ENCODE measurements around the gene ARID4A.

ARID4A gene

DNA sequence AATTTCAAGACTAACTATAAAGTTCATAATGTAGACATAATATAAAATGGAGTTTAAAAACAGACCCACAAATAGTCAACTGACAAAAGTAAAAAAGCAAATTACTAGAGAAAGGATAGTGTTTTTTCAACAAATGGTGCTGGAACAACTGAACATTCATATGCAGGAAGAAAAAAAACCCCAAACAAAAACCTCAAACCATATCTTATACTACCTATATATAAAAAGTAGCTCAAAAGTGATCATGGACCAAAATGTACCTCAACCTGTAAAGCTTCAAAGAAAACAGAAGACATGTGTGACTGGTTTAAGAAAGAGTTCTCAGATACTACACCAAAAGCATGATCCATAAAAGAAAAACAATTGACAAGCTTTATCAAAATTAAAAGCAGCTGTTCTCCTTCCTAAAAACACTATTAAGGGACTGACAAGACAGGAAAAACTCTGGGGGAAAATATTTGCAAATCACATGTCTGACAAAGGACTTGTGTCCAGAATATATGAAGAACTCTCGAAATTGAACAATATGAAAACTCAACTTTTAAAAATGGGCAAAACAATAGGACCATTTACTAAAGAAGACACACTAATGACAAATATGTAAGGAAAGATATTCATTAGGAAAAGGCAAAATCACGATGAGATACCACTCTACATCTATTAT is 22.7 kb upstream of the ARID4A start:
- peaks cover 19 to 57% of the 10 kb centered on the region in 2 donors for H3K36me3 ChIP-seq (ENCODE audit: control insufficient read depth in 1 of 2, insufficient read depth in 2 of 2, low read length in 2 of 2)
- no peak overlapping the region for H3K9ac ChIP-seq (ENCODE audit: low read depth in 1 of 2, low read length in 2 of 2)
- peaks cover 0 to 17% of the 10 kb centered on the region in 2 donors for H3K4me1 ChIP-seq (ENCODE audit: control insufficient read depth in 1 of 2, insufficient read depth in 2 of 2, low read length in 2 of 2)
- H3K9me3 ChIP-seq (ENCODE audit: control insufficient read depth in 1 of 2, low read length in 2 of 2): no peaks in the 10 kb centered on the region
- no peaks in the 10 kb centered on the region for H3K27me3 ChIP-seq (ENCODE audit: control insufficient read depth in 1 of 2, insufficient read depth in 2 of 2, low read length in 2 of 2)
- H3K27ac ChIP-seq (ENCODE audit: low read depth, low read length): no peak overlapping the region
- H3K4me3 ChIP-seq (ENCODE audit: low read depth in 1 of 2, low read length in 2 of 2): no peak overlapping the region

DNA sequence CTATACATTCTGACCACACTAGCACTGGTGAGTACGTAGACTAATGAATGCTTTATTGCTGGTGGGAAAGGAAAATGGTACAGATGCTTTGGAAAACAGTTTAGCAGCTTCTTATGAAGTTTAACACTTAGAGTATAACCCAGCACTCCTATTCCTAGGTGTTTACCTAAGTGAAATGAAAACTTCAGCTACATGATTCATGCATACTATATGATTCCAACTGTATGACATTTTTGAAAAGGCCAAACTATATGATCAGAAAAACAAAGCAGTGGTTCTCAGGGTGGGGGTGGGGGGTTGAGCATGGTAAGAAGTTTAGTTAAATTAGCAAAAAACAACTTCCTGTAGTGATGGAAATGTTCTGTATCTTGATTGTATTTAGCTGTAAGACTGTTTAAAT is 22.1 kb upstream of the ARID4A start:
- no peak overlapping the region for H3K27ac ChIP-seq (ENCODE audit: low read depth, low read length)

DNA sequence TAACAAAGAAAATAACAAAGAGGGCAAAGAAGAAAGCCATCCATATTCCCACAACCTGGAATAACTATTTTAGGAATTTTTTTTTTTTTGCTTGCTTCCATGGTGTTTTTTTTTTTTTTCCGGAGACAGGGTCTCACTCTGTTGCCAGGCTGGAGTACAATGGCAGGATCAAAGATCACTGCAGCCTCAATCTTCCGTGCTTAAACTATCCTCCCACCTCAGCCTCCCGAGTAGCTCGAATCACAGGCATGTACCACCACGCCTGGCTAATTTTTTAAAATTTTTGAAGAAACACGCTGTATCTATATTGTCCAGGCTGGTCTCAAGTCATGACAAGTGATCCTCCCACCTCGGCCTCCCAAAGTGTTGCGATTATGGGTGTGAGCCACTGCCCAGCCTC is 20.2 kb upstream of the ARID4A start:
- Histone ChIP-seq H3K9me3 (ENCODE audit: control insufficient read depth in 1 of 2, low read length in 2 of 2) (no peaks in the 10 kb centered on the region), H3K36me3 (ENCODE audit: control insufficient read depth in 1 of 2, insufficient read depth in 2 of 2, low read length in 2 of 2) (peaks cover 9 to 44% of the 10 kb centered on the region in 2 donors), H3K9ac (ENCODE audit: low read depth in 1 of 2, low read length in 2 of 2) (no peak overlapping the region), H3K4me1 (ENCODE audit: control insufficient read depth in 1 of 2, insufficient read depth in 2 of 2, low read length in 2 of 2) (peaks cover 12 to 24% of the 10 kb centered on the region in 2 donors), H3K27me3 (ENCODE audit: control insufficient read depth in 1 of 2, insufficient read depth in 2 of 2, low read length in 2 of 2) (no peaks in the 10 kb centered on the region), H3K4me3 (ENCODE audit: low read depth in 1 of 2, low read length in 2 of 2) (no peak overlapping the region), H3K27ac (ENCODE audit: low read depth, low read length) (no peak overlapping the region)

More for the DNA sequence above, 22.1 kb upstream of the ARID4A start:
- no peaks in the 10 kb centered on the region for H3K27me3 ChIP-seq (ENCODE audit: control insufficient read depth in 1 of 2, insufficient read depth in 2 of 2, low read length in 2 of 2)
- H3K9me3 ChIP-seq (ENCODE audit: control insufficient read depth in 1 of 2, low read length in 2 of 2): no peaks in the 10 kb centered on the region
- H3K4me1 ChIP-seq (ENCODE audit: control insufficient read depth in 1 of 2, insufficient read depth in 2 of 2, low read length in 2 of 2): peaks cover 3 to 23% of the 10 kb centered on the region in 2 donors
- no peak overlapping the region for H3K4me3 ChIP-seq (ENCODE audit: low read depth in 1 of 2, low read length in 2 of 2)
- H3K36me3 ChIP-seq (ENCODE audit: control insufficient read depth in 1 of 2, insufficient read depth in 2 of 2, low read length in 2 of 2): peaks cover 18 to 55% of the 10 kb centered on the region in 2 donors
- H3K9ac ChIP-seq (ENCODE audit: low read depth in 1 of 2, low read length in 2 of 2): no peak overlapping the region

DNA sequence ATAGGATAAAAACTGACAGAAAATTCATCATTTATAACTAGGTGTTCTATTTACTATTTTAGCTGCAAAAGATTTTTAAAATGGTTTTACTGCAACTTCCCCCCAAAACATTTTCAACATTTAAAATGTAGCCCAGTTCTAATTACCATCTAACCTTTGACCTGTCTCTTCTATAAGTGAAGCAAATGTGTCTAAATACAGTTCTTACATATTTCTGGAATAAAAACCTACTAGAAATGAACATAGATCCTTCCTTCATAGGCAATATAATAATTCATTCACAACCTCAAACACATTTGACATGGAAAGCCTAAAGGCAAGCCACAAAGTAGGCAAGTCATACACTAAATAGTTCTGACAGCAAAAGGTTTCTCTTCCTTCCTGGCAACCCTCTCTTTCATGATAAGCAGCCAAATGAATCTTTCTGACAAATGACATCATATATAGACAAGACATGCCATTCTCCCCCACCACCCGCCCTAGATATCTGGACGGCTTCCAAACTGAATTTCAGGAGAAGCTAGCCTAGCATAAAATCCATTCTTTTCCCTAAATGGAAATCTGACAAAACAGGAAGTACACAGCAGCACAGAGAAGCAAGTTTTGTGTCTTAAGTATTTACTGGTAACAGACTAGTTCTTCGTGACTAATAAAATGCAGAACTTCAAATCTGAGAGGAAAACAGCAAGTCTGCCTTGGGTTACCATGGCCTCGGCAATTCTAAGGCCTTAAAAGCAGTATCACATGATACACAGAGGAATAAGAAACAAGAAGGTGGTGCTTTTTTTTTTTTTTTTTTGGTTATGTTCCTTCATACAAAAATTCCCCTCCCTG is 17.2 kb upstream of the ARID4A start:
- H3K36me3 ChIP-seq (ENCODE audit: control insufficient read depth in 1 of 2, insufficient read depth in 2 of 2, low read length in 2 of 2): peaks cover 21 to 59% of the 10 kb centered on the region in 2 donors
- H3K27ac ChIP-seq (ENCODE audit: low read depth, low read length): peak overlapping the region; percentile 58
- no peaks in the 10 kb centered on the region for H3K9me3 ChIP-seq (ENCODE audit: control insufficient read depth in 1 of 2, low read length in 2 of 2)
- H3K9ac ChIP-seq (ENCODE audit: low read depth in 1 of 2, low read length in 2 of 2): peak overlapping the region in 1 of 2 donors; percentile 31
- no peak overlapping the region for H3K4me3 ChIP-seq (ENCODE audit: low read depth in 1 of 2, low read length in 2 of 2)
- peaks cover 12 to 35% of the 10 kb centered on the region in 2 donors for H3K4me1 ChIP-seq (ENCODE audit: control insufficient read depth in 1 of 2, insufficient read depth in 2 of 2, low read length in 2 of 2)
- H3K27me3 ChIP-seq (ENCODE audit: control insufficient read depth in 1 of 2, insufficient read depth in 2 of 2, low read length in 2 of 2): no peaks in the 10 kb centered on the region

DNA sequence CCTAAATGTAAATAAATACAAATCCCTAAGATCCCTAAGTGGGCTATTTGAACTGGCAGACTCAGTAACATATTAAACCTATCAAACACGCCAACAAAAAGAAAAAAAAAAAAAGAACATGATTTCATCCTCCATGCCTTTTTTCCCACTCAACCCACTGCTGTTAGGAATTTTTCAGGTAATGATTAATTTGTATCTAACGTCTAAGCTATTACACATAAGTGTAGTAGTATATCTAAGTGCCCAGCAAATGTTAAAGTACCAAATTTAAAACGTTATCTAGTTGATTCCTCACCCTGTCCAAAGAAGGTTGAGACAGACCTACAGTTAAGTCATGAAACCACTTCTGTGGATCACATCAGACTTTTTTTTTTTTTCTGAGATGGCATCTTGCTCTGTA is 16.4 kb upstream of the ARID4A start:
- Histone ChIP-seq H3K4me1 (ENCODE audit: control insufficient read depth in 1 of 2, insufficient read depth in 2 of 2, low read length in 2 of 2) (peaks cover 12 to 33% of the 10 kb centered on the region in 2 donors), H3K27ac (ENCODE audit: low read depth, low read length) (peak overlapping the region; percentile 58), H3K9me3 (ENCODE audit: control insufficient read depth in 1 of 2, low read length in 2 of 2) (no peaks in the 10 kb centered on the region), H3K9ac (ENCODE audit: low read depth in 1 of 2, low read length in 2 of 2) (peak overlapping the region in 1 of 2 donors; percentile 31), H3K27me3 (ENCODE audit: control insufficient read depth in 1 of 2, insufficient read depth in 2 of 2, low read length in 2 of 2) (no peaks in the 10 kb centered on the region), H3K36me3 (ENCODE audit: control insufficient read depth in 1 of 2, insufficient read depth in 2 of 2, low read length in 2 of 2) (peaks cover 21 to 60% of the 10 kb centered on the region in 2 donors), H3K4me3 (ENCODE audit: low read depth in 1 of 2, low read length in 2 of 2) (no peak overlapping the region)

DNA sequence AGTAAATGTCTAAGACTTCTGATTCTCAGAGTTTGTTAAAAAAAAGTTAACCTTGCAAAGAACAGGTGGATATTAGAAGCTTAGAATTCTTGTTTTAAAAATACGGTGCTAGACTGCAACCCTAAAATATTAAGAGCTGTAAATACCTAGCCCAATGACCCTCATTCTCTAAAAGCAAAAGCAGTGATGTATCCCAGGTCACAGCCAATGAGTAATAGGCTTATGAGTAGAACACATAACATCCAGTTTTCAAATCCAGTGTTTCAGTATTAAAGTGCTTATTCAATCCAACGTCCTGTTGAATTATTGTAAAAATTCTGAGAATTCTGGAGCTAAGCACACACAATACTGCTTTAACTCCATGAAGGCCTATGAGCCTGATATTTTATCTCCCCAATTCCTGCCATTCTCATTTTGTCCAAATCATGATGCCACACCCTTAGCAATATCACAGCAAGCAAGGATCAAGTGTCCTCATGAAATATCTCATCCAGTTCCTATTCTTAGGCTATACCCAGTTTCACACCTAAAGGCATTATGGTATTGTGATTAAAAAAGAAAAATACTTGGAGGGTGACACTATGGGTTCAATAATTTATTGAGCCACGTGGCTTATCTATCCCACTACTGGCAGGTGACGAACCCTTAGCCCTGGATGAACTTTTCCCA is 15.3 kb upstream of the ARID4A start:
- H3K4me1 ChIP-seq (ENCODE audit: control insufficient read depth in 1 of 2, insufficient read depth in 2 of 2, low read length in 2 of 2): peaks cover 12 to 33% of the 10 kb centered on the region in 2 donors

DNA sequence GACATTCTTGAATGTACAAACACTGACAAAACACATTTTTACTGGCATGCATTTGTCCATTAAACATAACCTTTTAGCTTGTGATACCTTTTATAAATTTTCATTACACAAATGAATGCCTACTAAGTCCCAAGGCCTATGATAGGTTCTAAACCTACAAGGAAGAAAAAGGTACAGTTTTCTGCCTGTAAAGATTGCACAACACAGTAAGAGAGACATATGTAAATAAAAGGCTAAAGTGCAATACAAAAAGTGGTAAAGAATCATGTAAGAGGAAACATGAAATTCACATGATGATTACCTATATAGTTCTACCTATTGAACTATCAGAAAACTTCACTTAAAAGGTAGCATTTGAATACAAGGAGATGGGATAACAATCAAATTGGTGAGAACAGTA is 14.6 kb upstream of the ARID4A start:
- peaks cover 12 to 33% of the 10 kb centered on the region in 2 donors for H3K4me1 ChIP-seq (ENCODE audit: control insufficient read depth in 1 of 2, insufficient read depth in 2 of 2, low read length in 2 of 2)
- no peak overlapping the region for H3K9ac ChIP-seq (ENCODE audit: low read depth in 1 of 2, low read length in 2 of 2)
- H3K9me3 ChIP-seq (ENCODE audit: control insufficient read depth in 1 of 2, low read length in 2 of 2): no peaks in the 10 kb centered on the region
- H3K27ac ChIP-seq (ENCODE audit: low read depth, low read length): no peak overlapping the region
- no peak overlapping the region for H3K4me3 ChIP-seq (ENCODE audit: low read depth in 1 of 2, low read length in 2 of 2)
- no peaks in the 10 kb centered on the region for H3K27me3 ChIP-seq (ENCODE audit: control insufficient read depth in 1 of 2, insufficient read depth in 2 of 2, low read length in 2 of 2)
- peaks cover 21 to 61% of the 10 kb centered on the region in 2 donors for H3K36me3 ChIP-seq (ENCODE audit: control insufficient read depth in 1 of 2, insufficient read depth in 2 of 2, low read length in 2 of 2)

More for the DNA sequence above, 15.3 kb upstream of the ARID4A start:
- no peak overlapping the region for H3K27ac ChIP-seq (ENCODE audit: low read depth, low read length)
- H3K9ac ChIP-seq (ENCODE audit: low read depth in 1 of 2, low read length in 2 of 2): no peak overlapping the region
- H3K36me3 ChIP-seq (ENCODE audit: control insufficient read depth in 1 of 2, insufficient read depth in 2 of 2, low read length in 2 of 2): peaks cover 21 to 62% of the 10 kb centered on the region in 2 donors
- no peaks in the 10 kb centered on the region for H3K27me3 ChIP-seq (ENCODE audit: control insufficient read depth in 1 of 2, insufficient read depth in 2 of 2, low read length in 2 of 2)
- no peaks in the 10 kb centered on the region for H3K9me3 ChIP-seq (ENCODE audit: control insufficient read depth in 1 of 2, low read length in 2 of 2)
- no peak overlapping the region for H3K4me3 ChIP-seq (ENCODE audit: low read depth in 1 of 2, low read length in 2 of 2)

DNA sequence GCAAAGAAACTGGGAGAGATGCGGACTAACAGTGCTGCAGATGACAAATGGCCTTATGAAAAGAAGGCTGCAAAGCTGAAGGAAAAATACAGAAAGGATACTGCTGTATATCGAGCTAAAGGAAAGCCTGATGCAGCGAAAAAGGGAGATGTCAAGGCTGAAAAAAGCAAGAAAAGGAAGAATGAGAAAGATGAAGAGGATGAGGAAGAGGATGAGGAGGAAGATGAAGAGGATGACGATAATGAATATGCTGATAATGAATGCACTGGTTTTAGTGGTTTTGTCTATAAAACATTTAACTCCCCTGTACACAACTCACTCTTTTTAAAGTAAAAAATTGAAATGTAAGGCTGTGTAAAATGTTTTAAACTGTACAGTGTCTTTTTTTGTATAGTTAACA is 13.2 kb upstream of the ARID4A start:
- Histone ChIP-seq H3K27me3 (ENCODE audit: control insufficient read depth in 1 of 2, insufficient read depth in 2 of 2, low read length in 2 of 2) (no peaks in the 10 kb centered on the region), H3K4me1 (ENCODE audit: control insufficient read depth in 1 of 2, insufficient read depth in 2 of 2, low read length in 2 of 2) (peaks cover 12 to 33% of the 10 kb centered on the region in 2 donors), H3K27ac (ENCODE audit: low read depth, low read length) (no peak overlapping the region), H3K9me3 (ENCODE audit: control insufficient read depth in 1 of 2, low read length in 2 of 2) (no peaks in the 10 kb centered on the region), H3K36me3 (ENCODE audit: control insufficient read depth in 1 of 2, insufficient read depth in 2 of 2, low read length in 2 of 2) (peaks cover 18 to 60% of the 10 kb centered on the region in 2 donors), H3K9ac (ENCODE audit: low read depth in 1 of 2, low read length in 2 of 2) (no peak overlapping the region), H3K4me3 (ENCODE audit: low read depth in 1 of 2, low read length in 2 of 2) (no peak overlapping the region)

DNA sequence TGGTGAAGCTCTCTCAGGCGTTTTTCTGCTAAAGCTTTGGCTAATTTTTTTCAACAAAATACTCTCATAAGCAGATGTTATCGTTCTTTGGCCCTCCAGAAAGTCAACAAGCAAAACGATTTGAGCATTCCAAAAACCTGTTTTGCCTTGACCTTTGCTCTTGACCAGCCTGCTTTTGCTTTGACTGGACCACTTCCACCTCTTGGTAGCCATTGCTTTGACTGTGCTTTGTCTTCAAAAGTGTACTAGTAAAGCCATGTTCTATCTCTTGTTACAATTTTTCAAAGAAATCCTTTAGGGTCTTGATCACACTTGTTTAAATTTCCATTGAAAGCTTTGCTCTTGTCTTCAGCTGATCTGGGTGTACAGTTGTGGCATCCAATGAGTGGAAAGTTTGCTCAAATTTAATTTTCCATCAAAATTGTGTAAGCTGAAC is 10.7 kb upstream of the ARID4A start:
- Histone ChIP-seq H3K4me3 (ENCODE audit: low read depth in 1 of 2, low read length in 2 of 2) (no peak overlapping the region), H3K9me3 (ENCODE audit: control insufficient read depth in 1 of 2, low read length in 2 of 2) (no peaks in the 10 kb centered on the region), H3K9ac (ENCODE audit: low read depth in 1 of 2, low read length in 2 of 2) (no peak overlapping the region), H3K4me1 (ENCODE audit: control insufficient read depth in 1 of 2, insufficient read depth in 2 of 2, low read length in 2 of 2) (peaks cover 0 to 16% of the 10 kb centered on the region in 2 donors), H3K36me3 (ENCODE audit: control insufficient read depth in 1 of 2, insufficient read depth in 2 of 2, low read length in 2 of 2) (peaks cover 19 to 66% of the 10 kb centered on the region in 2 donors), H3K27me3 (ENCODE audit: control insufficient read depth in 1 of 2, insufficient read depth in 2 of 2, low read length in 2 of 2) (no peaks in the 10 kb centered on the region), H3K27ac (ENCODE audit: low read depth, low read length) (no peak overlapping the region)
